ENCODE data around the gene FARP1.

Gene FARP1

GRCh38 chr13:98333486-98333885 lies 190.6 kb downstream of the FARP1 start:
- no peak for DNase-seq (ENCODE audit: low read depth in 2 of 2)

GRCh38 chr13:98334620-98335205 lies 191.8 kb downstream of the FARP1 start:
- DNase-seq (ENCODE audit: low read depth in 2 of 2) = no peak

- no peak for DNase-seq (ENCODE audit: low read depth in 2 of 2)
These were observed 192.8 kb downstream of the FARP1 start for GRCh38 chr13:98335721-98336120.

- no peak for DNase-seq (ENCODE audit: low read depth in 2 of 2)
These were observed 195.4 kb downstream of the FARP1 start for GRCh38 chr13:98338310-98338709.

- DNase-seq (ENCODE audit: low read depth in 2 of 2) = no peak
These were observed 197.0 kb downstream of the FARP1 start for GRCh38 chr13:98339684-98340425.

- DNase-seq (ENCODE audit: low read depth in 2 of 2) = no peak
These were observed 200.1 kb downstream of the FARP1 start for GRCh38 chr13:98342953-98343352.

GRCh38 chr13:98343461-98343860 lies 200.6 kb downstream of the FARP1 start:
- no peak for DNase-seq (ENCODE audit: low read depth in 2 of 2)

GRCh38 chr13:98344392-98344791 lies 201.5 kb downstream of the FARP1 start:
- DNase-seq (ENCODE audit: low read depth in 2 of 2) = no peak

- no peak for DNase-seq (ENCODE audit: low read depth in 2 of 2)
These were observed 202.4 kb downstream of the FARP1 start for GRCh38 chr13:98345107-98345935.

GRCh38 chr13:98346904-98347636 lies 204.2 kb downstream of the FARP1 start:
- DNase-seq (ENCODE audit: low read depth in 2 of 2) = no peak

GRCh38 chr13:98347756-98348155 lies 204.9 kb downstream of the FARP1 start:
- no peak for DNase-seq (ENCODE audit: low read depth in 2 of 2)

GRCh38 chr13:98348466-98349200 lies 205.7 kb downstream of the FARP1 start:
- DNase-seq (ENCODE audit: low read depth in 2 of 2) = no peak

- no peak for DNase-seq (ENCODE audit: low read depth in 2 of 2)
These were observed 206.9 kb downstream of the FARP1 start for GRCh38 chr13:98349731-98350305.

- DNase-seq (ENCODE audit: low read depth in 2 of 2) = no peak
These were observed 207.9 kb downstream of the FARP1 start for GRCh38 chr13:98350746-98351330.

GRCh38 chr13:98351636-98352035 lies 208.7 kb downstream of the FARP1 start:
- no peak for DNase-seq (ENCODE audit: low read depth in 2 of 2)

- no peak for DNase-seq (ENCODE audit: low read depth in 2 of 2)
These were observed 209.3 kb downstream of the FARP1 start for GRCh38 chr13:98352226-98352625.

GRCh38 chr13:98353750-98354149 lies 210.9 kb downstream of the FARP1 start:
- DNase-seq (ENCODE audit: low read depth in 2 of 2) = peak; percentile 55 to 63

GRCh38 chr13:98358937-98359336 lies 216.0 kb downstream of the FARP1 start:
- DNase-seq (ENCODE audit: low read depth in 2 of 2) = no peak

- no peak for DNase-seq (ENCODE audit: low read depth in 2 of 2)
These were observed 217.7 kb downstream of the FARP1 start for GRCh38 chr13:98360545-98360944.

GRCh38 chr13:98363326-98363725 lies 220.4 kb downstream of the FARP1 start:
- DNase-seq (ENCODE audit: low read depth in 2 of 2) = no peak

GRCh38 chr13:98364179-98364578 lies 221.3 kb downstream of the FARP1 start:
- no peak for DNase-seq (ENCODE audit: low read depth in 2 of 2)
